Measurements from ENCODE around the gene PPP1R3G. TPM values are rescaled to one million over a fixed set of nuclear protein-coding genes. Genes with fewer than 3 reads are reported as not detected.

Gene PPP1R3G
- polyA plus RNA-seq, 1 donor (not counting 4 experiments of a cell fraction or from before 2014, with no cell fraction given) = 0.01 TPM

DNA sequence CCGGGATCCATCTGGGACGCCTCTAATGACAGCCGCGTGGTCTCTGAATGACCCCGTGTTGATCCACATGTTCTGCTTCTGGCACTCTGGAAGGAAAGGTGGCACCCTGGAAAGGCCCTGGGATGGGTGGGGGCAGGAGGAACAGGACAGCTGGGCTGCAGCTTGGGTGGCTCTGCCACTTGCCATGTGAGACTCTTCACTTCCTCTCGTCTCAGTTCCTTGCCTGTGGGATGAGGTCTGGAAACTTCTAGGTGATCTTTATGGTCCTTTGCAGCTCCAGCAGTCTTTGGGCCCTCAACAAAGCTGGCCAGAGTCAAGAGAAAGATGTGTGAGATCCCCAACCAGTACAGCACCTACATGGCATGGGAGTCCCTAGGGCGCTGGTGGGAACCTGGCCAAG, 26.5 kb downstream of the PPP1R3G start:
- H3K36me3 ChIP-seq (ENCODE audit: control insufficient read depth in 2 of 2, extremely low read depth in 1 of 2, insufficient read depth in 2 of 2, low read length in 2 of 2) = no peaks in the 10 kb centered on the region
- no peaks in the 10 kb centered on the region for H3K27me3 ChIP-seq (ENCODE audit: control insufficient read depth, extremely low read depth, insufficient read depth, low read length)
- H3K27ac ChIP-seq (ENCODE audit: control insufficient read depth, insufficient read depth, low read length) = no peak overlapping the region
- peaks cover 14% of the 10 kb centered on the region for H3K4me1 ChIP-seq (ENCODE audit: control insufficient read depth, extremely low read depth, insufficient read depth, low read length)
- H3K9me3 ChIP-seq (ENCODE audit: control insufficient read depth, low read depth, low read length) = no peaks in the 10 kb centered on the region
- no peak for TF ChIP-seq EZH2 (IDR thresholded peaks at IDR 0.05; ENCODE audit: low read length)
- TF ChIP-seq, protein P1, sequence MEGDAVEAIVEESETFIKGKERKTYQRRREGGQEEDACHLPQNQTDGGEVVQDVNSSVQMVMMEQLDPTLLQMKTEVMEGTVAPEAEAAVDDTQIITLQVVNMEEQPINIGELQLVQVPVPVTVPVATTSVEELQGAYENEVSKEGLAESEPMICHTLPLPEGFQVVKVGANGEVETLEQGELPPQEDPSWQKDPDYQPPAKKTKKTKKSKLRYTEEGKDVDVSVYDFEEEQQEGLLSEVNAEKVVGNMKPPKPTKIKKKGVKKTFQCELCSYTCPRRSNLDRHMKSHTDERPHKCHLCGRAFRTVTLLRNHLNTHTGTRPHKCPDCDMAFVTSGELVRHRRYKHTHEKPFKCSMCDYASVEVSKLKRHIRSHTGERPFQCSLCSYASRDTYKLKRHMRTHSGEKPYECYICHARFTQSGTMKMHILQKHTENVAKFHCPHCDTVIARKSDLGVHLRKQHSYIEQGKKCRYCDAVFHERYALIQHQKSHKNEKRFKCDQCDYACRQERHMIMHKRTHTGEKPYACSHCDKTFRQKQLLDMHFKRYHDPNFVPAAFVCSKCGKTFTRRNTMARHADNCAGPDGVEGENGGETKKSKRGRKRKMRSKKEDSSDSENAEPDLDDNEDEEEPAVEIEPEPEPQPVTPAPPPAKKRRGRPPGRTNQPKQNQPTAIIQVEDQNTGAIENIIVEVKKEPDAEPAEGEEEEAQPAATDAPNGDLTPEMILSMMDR (optimal IDR thresholded peaks at IDR 0.05 in 1 of 3, IDR thresholded peaks at IDR 0.05 in 1 of 3, conservative IDR thresholded peaks at IDR 0.05 in 1 of 3; ENCODE audit: extremely low read depth in 1 of 3, insufficient read depth in 2 of 3, low read length in 3 of 3) = no peak
- no peak overlapping the region for H3K9ac ChIP-seq (ENCODE audit: control insufficient read depth, extremely low read depth, insufficient read depth, low read length)
- H4K20me1 ChIP-seq (ENCODE audit: control insufficient read depth, extremely low read depth, insufficient read depth, low read length) = peaks cover 2% of the 10 kb centered on the region
- no peak overlapping the region for H2AFZ ChIP-seq (ENCODE audit: control insufficient read depth, low read length)
- no peaks in the 10 kb centered on the region for H3K79me2 ChIP-seq (ENCODE audit: control insufficient read depth, insufficient read depth, low read length)
- FAIRE-seq (no peak), DNase-seq (ENCODE audit: low read depth, low spot score) (no peak)
- peaks cover 6% of the 10 kb centered on the region for H3K9me1 ChIP-seq (ENCODE audit: control insufficient read depth, extremely low read depth, insufficient read depth, low read length)
- no peak overlapping the region for H3K4me3 ChIP-seq (ENCODE audit: control insufficient read depth in 2 of 3, extremely low read depth in 1 of 3, insufficient read depth in 2 of 3, low read depth in 1 of 3, low read length in 3 of 3)
- no peak overlapping the region for H3K4me2 ChIP-seq (ENCODE audit: control insufficient read depth, extremely low read depth, insufficient read depth, low read depth, low read length)
- dilution Hi-C loops (cut with MboI; ENCODE audit: extremely low pct_ligation_motif_present, low sequenced_read_pairs) = no loop called here

DNA sequence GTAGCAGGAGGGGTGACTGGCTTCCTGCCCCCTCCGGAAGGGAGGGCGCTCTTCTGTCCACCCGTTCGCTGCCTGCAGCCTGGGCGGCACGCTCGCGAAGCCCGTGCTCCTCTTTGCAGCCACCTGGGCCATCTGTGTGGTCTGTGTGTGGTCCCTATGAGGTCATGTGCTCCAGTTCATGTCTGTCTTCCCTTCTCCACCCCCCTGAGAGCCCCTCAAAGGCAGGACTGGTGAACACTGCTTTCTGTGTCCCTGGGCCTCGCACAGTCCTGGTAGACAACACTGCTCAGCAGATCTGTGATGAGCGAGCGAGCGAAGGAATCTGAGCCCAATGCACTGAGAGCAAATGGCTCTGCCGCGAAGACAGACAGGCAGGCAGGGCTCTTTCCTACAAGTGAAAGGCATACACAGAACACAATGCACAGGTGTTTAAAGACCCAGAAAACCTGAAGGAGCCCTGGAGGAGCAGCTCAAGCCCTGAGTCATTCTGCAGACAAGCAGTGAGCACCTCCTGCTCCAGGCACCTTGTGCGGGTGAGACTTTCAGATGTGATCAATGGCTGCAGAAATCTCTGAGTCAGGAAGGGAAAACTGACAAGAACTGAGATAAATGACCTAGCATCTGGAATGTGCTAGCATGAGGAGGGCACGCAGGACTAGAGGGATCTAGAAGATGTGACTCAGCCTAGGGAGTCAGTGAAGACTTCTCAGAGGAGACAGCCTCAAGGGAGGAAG, 27.1 kb downstream of the PPP1R3G start:
- Histone ChIP-seq H3K9me3 (ENCODE audit: control insufficient read depth, low read depth, low read length) (no peaks in the 10 kb centered on the region), H3K79me2 (ENCODE audit: control insufficient read depth, insufficient read depth, low read length) (no peaks in the 10 kb centered on the region), H3K4me2 (ENCODE audit: control insufficient read depth, extremely low read depth, insufficient read depth, low read depth, low read length) (peak overlapping the region; percentile 12), H2AFZ (ENCODE audit: control insufficient read depth, low read length) (no peak overlapping the region), H3K27ac (ENCODE audit: control insufficient read depth, insufficient read depth, low read length) (no peak overlapping the region), H4K20me1 (ENCODE audit: control insufficient read depth, extremely low read depth, insufficient read depth, low read length) (peaks cover 2% of the 10 kb centered on the region), H3K4me1 (ENCODE audit: control insufficient read depth, extremely low read depth, insufficient read depth, low read length) (peaks cover 16% of the 10 kb centered on the region), H3K4me3 (ENCODE audit: control insufficient read depth in 2 of 3, extremely low read depth in 1 of 3, insufficient read depth in 2 of 3, low read depth in 1 of 3, low read length in 3 of 3) (no peak overlapping the region), H3K36me3 (ENCODE audit: control insufficient read depth in 2 of 2, extremely low read depth in 1 of 2, insufficient read depth in 2 of 2, low read length in 2 of 2) (no peaks in the 10 kb centered on the region), H3K9ac (ENCODE audit: control insufficient read depth, extremely low read depth, insufficient read depth, low read length) (no peak overlapping the region), H3K9me1 (ENCODE audit: control insufficient read depth, extremely low read depth, insufficient read depth, low read length) (peaks cover 6% of the 10 kb centered on the region), H3K27me3 (ENCODE audit: control insufficient read depth, extremely low read depth, insufficient read depth, low read length) (no peaks in the 10 kb centered on the region)
- dilution Hi-C loops (cut with MboI; ENCODE audit: extremely low pct_ligation_motif_present, low sequenced_read_pairs) = no loop called here
- FAIRE-seq = peak; percentile 92
- peak; percentile 98 for DNase-seq (ENCODE audit: low read depth, low spot score)
- no peak for TF ChIP-seq EZH2 (IDR thresholded peaks at IDR 0.05; ENCODE audit: low read length)
- TF ChIP-seq, protein P1 (optimal IDR thresholded peaks at IDR 0.05 in 1 of 3, IDR thresholded peaks at IDR 0.05 in 1 of 3, conservative IDR thresholded peaks at IDR 0.05 in 1 of 3; ENCODE audit: extremely low read depth in 1 of 3, insufficient read depth in 2 of 3, low read length in 3 of 3) = no peak

Measured in keratinocyte (primary cell).